K562 (cell line): ENCODE results near the gene ALPP. TPM values are rescaled to one million over a fixed set of nuclear protein-coding genes. Genes with fewer than 3 reads are reported as not detected.

Experiments used
- ATAC-seq: fragments of 200-7000 bp; cut with Tn5 transposase; 3 replicates; pipeline ENCODE4 v1.9.1; 2020; ENCODE audit warnings: moderate library complexity
- BruUV-seq: library from RNA; stranded (reverse); fragments of 400-500 nt; replicated peaks from 2 replicates; lab custom pipeline; 2021; lab: Mats Ljungman, UMichigan
- CTCF ChIA-PET: fragments of 300-600 bp; formaldehyde crosslinking; extraction: SDS; loops from one replicate; lab custom pipeline; 2021; ENCODE audit warnings: low intra/inter-chr PET ratio; lab: Yijun Ruan, JAX
- POLR2A ChIA-PET: fragments of 300-600, 350-650 bp; sonication (Branson Sonifier 250); formaldehyde crosslinking; extraction: SDS; loops from one replicate; lab custom pipeline; 2021; ENCODE audit warnings: antibody characterized with exemption, inconsistent platforms; lab: Yijun Ruan, JAX
- DNase-seq, 4 experiments: peaks; one replicate each; pipeline versions ENCODE4 v3.0.0 to v3.0.0-alpha.2; 2011 to 2018; ENCODE audit warnings: low spot score in 3 of 4, mixed read lengths in 3 of 4; ENCODE audit errors: extremely low read depth in 1 of 4
- FAIRE-seq: peaks from 2 replicates; lab custom pipeline; 2011; peaks lifted over from hg19 to GRCh38; lab: Jason Lieb, UNC
- H2AFZ ChIP-seq: 2 replicates; pipeline ENCODE4 v1.6.0; 2011; ENCODE audit warnings: low read depth, low read length, control low read depth, inconsistent platforms
- H3K27ac ChIP-seq: fragments of 200-600 bp; 3 replicates; pipeline ENCODE4 v1.8.0; 2011; ENCODE audit warnings: low read depth, mild to moderate bottlenecking, control low read depth, inconsistent platforms, low read length, moderate library complexity, mixed read lengths; ENCODE audit errors: extremely low read depth
- H3K27me3 ChIP-seq, 2 experiments: fragments of 300-600 bp in 1 of 2; 2 replicates in 1 of 2; 3 replicates in 1 of 2; pipeline versions ENCODE4 v1.6.0 to v1.8.0; 2011; ENCODE audit warnings: inconsistent platforms in 2 of 2, low read length in 2 of 2, mild to moderate bottlenecking in 1 of 2, mixed read lengths in 1 of 2, moderate library complexity in 1 of 2; ENCODE audit not compliant: control insufficient read depth in 2 of 2, insufficient read depth in 2 of 2
- H3K36me3 ChIP-seq: fragments of 300-600 bp; 3 replicates; pipeline ENCODE4 v1.8.0; 2011; ENCODE audit warnings: mild to moderate bottlenecking, low read length, inconsistent platforms; ENCODE audit not compliant: control insufficient read depth, insufficient read depth
- H3K4me1 ChIP-seq, 2 experiments: fragments of 200-600 bp in 1 of 2; replicated peaks in 1 of 2; 2 replicates in 1 of 2; 3 replicates in 1 of 2; pipeline versions ENCODE4 v1.5.1 to v1.8.0; 2011; ENCODE audit warnings: inconsistent platforms in 2 of 2, low read length in 2 of 2, mild to moderate bottlenecking in 1 of 2, mixed read lengths in 1 of 2, moderate library complexity in 1 of 2; ENCODE audit not compliant: control insufficient read depth in 2 of 2, insufficient read depth in 2 of 2
- H3K4me2 ChIP-seq: 2 replicates; pipeline ENCODE4 v1.6.1; 2011; ENCODE audit warnings: low read length, control low read depth, inconsistent platforms, mixed read lengths; ENCODE audit not compliant: insufficient read depth
- H3K4me3 ChIP-seq: fragments of 200-600 bp; sonication (generic), shearing (Covaris generic); 2 replicates; pipeline ENCODE4 v1.5.1; 2016; ENCODE audit warnings: control low read depth, inconsistent platforms
- H3K79me2 ChIP-seq: fragments of 200-600 bp; 3 replicates; pipeline ENCODE4 v1.8.0; 2011; ENCODE audit warnings: low read length, inconsistent platforms; ENCODE audit not compliant: control insufficient read depth, insufficient read depth
- H3K9ac ChIP-seq, 2 experiments: 2 replicates each; pipeline versions ENCODE4 v1.6.0 to v1.6.1; 2011; ENCODE audit warnings: low read depth in 2 of 2, low read length in 2 of 2, control low read depth in 1 of 2, inconsistent platforms in 1 of 2, mild to moderate bottlenecking in 1 of 2, mixed read lengths in 1 of 2; ENCODE audit not compliant: insufficient read depth in 1 of 2
- H3K9me1 ChIP-seq: one replicate; pipeline ENCODE4 v1.6.0; 2011; ENCODE audit warnings: inconsistent platforms, mild to moderate bottlenecking, low read length, moderate library complexity; ENCODE audit not compliant: control insufficient read depth, insufficient read depth
- H3K9me3 ChIP-seq: replicated peaks from 2 replicates; pipeline ENCODE4 v1.5.1; 2011; ENCODE audit warnings: low read depth, low read length, inconsistent platforms; ENCODE audit not compliant: control insufficient read depth, insufficient read depth
- H4K20me1 ChIP-seq: replicated peaks from 2 replicates; pipeline ENCODE4 v1.6.1; 2011; ENCODE audit warnings: low read length, inconsistent platforms, mixed read lengths; ENCODE audit not compliant: control insufficient read depth, insufficient read depth
- ARID1B ChIP-seq: fragments of 450-650 bp; IDR thresholded peaks from 2 replicates; pipeline ENCODE4 v1.6.1; 2016; ENCODE audit warnings: antibody characterized with exemption, mild to moderate bottlenecking, inconsistent platforms
- BCL6 ChIP-seq: fragments of 250-450 bp; sonication (Bioruptor Pico); IDR thresholded peaks from 2 replicates; pipeline ENCODE4 v1.4.0; 2020
- MLLT1 ChIP-seq, 2 experiments: fragments of 450-650 bp; IDR thresholded peaks; 2 replicates each; pipeline ENCODE4 v1.6.1; 2016
- POLR3A ChIP-seq: IDR thresholded peaks from 2 replicates; pipeline ENCODE4 v1.6.1; 2011; ENCODE audit warnings: borderline replicate concordance, mild to moderate bottlenecking, moderate library complexity; ENCODE audit not compliant: insufficient read length, insufficient read depth; ENCODE audit errors: extremely low read depth
- RAD51 ChIP-seq: fragments of 450-650 bp; IDR thresholded peaks from 2 replicates; pipeline ENCODE4 v1.7.1; 2016; ENCODE audit warnings: low read depth, mild to moderate bottlenecking, borderline replicate concordance
- RREB1 ChIP-seq: fragments of 250-450 bp; sonication (Bioruptor Pico); IDR thresholded peaks from 2 replicates; pipeline ENCODE4 v1.4.0; 2020
- SPI1 ChIP-seq: IDR thresholded peaks from 2 replicates; pipeline ENCODE4 v1.6.1; 2011; ENCODE audit warnings: low read depth, low read length, control low read depth, borderline replicate concordance
- THRB ChIP-seq: fragments of 450-650 bp; formaldehyde crosslinking; conservative IDR thresholded peaks from 2 replicates; pipeline ENCODE4 v1.4.0; 2022; ENCODE audit warnings: mild to moderate bottlenecking, missing genetic modification characterization
- XRCC4 ChIP-seq: IDR thresholded peaks from one replicate; pipeline ENCODE4 v1.6.1; 2011; ENCODE audit not compliant: insufficient read depth, insufficient read length; ENCODE audit errors: extremely low read depth
- ZBTB8A ChIP-seq: fragments of 450-650 bp; IDR thresholded peaks from 2 replicates; pipeline ENCODE4 v1.6.1; 2018; ENCODE audit warnings: mild to moderate bottlenecking, moderate library complexity; ENCODE audit not compliant: partially characterized antibody
- ZNF3 ChIP-seq: fragments of 250-450 bp; sonication (Bioruptor Pico); IDR thresholded peaks from 2 replicates; pipeline ENCODE4 v1.5.0; 2021; ENCODE audit warnings: mild to moderate bottlenecking, moderate library complexity
- ZNF408 ChIP-seq: fragments of 250-450 bp; sonication (Bioruptor Pico); IDR thresholded peaks from 2 replicates; pipeline ENCODE4 v1.4.0; 2020; ENCODE audit warnings: low read depth, mild to moderate bottlenecking, moderate library complexity
- ZNF41 ChIP-seq: fragments of 250-450 bp; sonication (Bioruptor Pico); conservative IDR thresholded peaks from 2 replicates; pipeline ENCODE4 v1.4.0; 2020; ENCODE audit warnings: mild to moderate bottlenecking
- WGBS: fragments of 100-300 bp; shearing (Covaris generic); methylation state at CpG from one replicate; pipeline ENCODE4 v1.1.6; 2016; ENCODE audit warnings: low coverage, mixed read lengths; ENCODE audit not compliant: insufficient coverage; ENCODE audit errors: missing lambda C conversion rate; 5-methylcytosine and 5-hydroxymethylcytosine counted together
- in situ Hi-C: fragments of 300-500 bp; cut with MboI; formaldehyde crosslinking; loops from 4 replicates; pipeline ENCODE4 v1.15.0; 2018; ENCODE audit warnings: inconsistent platforms, mixed read lengths
- intact Hi-C: fragments of 100-400 bp; cut with micrococcal nuclease; formaldehyde crosslinking; loops from 2 replicates; pipeline ENCODE4 v1.14.2; 2022
- polyA plus RNA-seq, 8 experiments: library from polyadenylated mRNA; depleted of rRNA in 4 of 8; stranded (reverse) in 5 of 8; unstranded in 3 of 8; fragments of >200 nt; fragmentation: Nextera tagmentation in 2 of 8; fragmentation: Illumina TruSeq in 1 of 8; extraction: Ambion mirVana in 2 of 8; extraction: Trizol in 1 of 8; gene quantifications; 2 replicates each; pipeline versions ENCODE4 v1.2.1 to v1.2.3, GENCODE V29; 2011 to 2014; ENCODE audit warnings: inconsistent platforms in 1 of 8, missing spikeins in 1 of 8
- total RNA-seq, 7 experiments: library from RNA; depleted of rRNA in 6 of 7; stranded (reverse); fragments of >200 nt in 6 of 7; fragmentation: Illumina TruSeq in 2 of 7; extraction: Trizol in 2 of 7; gene quantifications; 2 replicates each; pipeline versions ENCODE4 v1.2.1 to v1.2.3, GENCODE V29; 2011 to 2021; ENCODE audit warnings: low replicate concordance in 1 of 7
- TF ChIP-seq, protein P1 (sequence below): IDR thresholded peaks from 2 replicates; pipeline ENCODE4 v1.6.1; 2014; ENCODE audit warnings: antibody characterized with exemption

ALPP gene
- total and polyA plus RNA-seq, 9 of the 15 experiments (the other 6 are each of a cell fraction or from before 2014, with no cell fraction given) = 0.03 TPM; not detected in 8

- WGBS = 44% methylated on average over 11 of the region's 22 CpGs
- ATAC-seq (no peak), DNase-seq (no peak), FAIRE-seq (no peak)
- no peak overlapping the region for H3K4me3 ChIP-seq
- intact Hi-C loops = no loop called here
- CTCF ChIA-PET = no interaction called here
- no peak overlapping the region for H2AFZ ChIP-seq
- H3K27me3 ChIP-seq = peaks cover 0 to 31% of the 10 kb centered on the region in 2 experiments; a peak in 3 of 5 replicates
- H3K9me3 ChIP-seq = no peaks in the 10 kb centered on the region
- H3K4me1 ChIP-seq = peaks cover 0 to 9% of the 10 kb centered on the region in 2 experiments; a peak in 2 of 5 replicates
- in situ Hi-C loops = no loop called here
- BruUV-seq = no TSS peak
- POLR2A ChIA-PET = no interaction called here
- H3K4me2 ChIP-seq = no peak overlapping the region
- no peaks in the 10 kb centered on the region for H3K36me3 ChIP-seq
- no peaks in the 10 kb centered on the region for H4K20me1 ChIP-seq
- no peaks in the 10 kb centered on the region for H3K9me1 ChIP-seq
- no peak overlapping the region for H3K27ac ChIP-seq
- no peaks in the 10 kb centered on the region for H3K79me2 ChIP-seq
- no peak overlapping the region for H3K9ac ChIP-seq
- TF ChIP-seq, protein P1, sequence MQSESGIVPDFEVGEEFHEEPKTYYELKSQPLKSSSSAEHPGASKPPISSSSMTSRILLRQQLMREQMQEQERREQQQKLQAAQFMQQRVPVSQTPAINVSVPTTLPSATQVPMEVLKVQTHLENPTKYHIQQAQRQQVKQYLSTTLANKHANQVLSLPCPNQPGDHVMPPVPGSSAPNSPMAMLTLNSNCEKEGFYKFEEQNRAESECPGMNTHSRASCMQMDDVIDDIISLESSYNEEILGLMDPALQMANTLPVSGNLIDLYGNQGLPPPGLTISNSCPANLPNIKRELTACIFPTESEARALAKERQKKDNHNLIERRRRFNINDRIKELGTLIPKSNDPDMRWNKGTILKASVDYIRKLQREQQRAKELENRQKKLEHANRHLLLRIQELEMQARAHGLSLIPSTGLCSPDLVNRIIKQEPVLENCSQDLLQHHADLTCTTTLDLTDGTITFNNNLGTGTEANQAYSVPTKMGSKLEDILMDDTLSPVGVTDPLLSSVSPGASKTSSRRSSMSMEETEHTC = no peak
- TF ChIP-seq ZNF41 (CRISPR knock-in tag) (no peak), POLR3A (no peak), SPI1 (no peak), RAD51 (no peak), ZNF408 (CRISPR knock-in tag) (no peak), BCL6 (CRISPR knock-in tag) (no peak), ZNF3 (CRISPR knock-in tag) (no peak), RREB1 (no peak), ARID1B (no peak), ZBTB8A (no peak), XRCC4 (no peak), MLLT1 (IDR thresholded peaks at IDR 0.05) (no peak), THRB (CRISPR knock-in tag) (no peak)
Measured at GRCh38 chr2:232420073-232420454, 41.5 kb downstream of the ALPP start.
